GM12878 (cell line): Measurements from ENCODE around the gene RRAS. TPM values are rescaled to one million over a fixed set of nuclear protein-coding genes. Genes with fewer than 3 reads are reported as not detected.
A peak's percentile ranks its signal among the peaks of the same experiment; 100 is the strongest.

Experiments used
- BACH1 ChIP-seq: fragments of 450-650 bp; IDR thresholded peaks from 2 replicates; pipeline ENCODE4 v1.6.1; 2017; ENCODE audit warnings: mild to moderate bottlenecking, borderline replicate concordance
- BMI1 ChIP-seq: fragments of 450-650 bp; IDR thresholded peaks from 2 replicates; pipeline ENCODE4 v1.6.1; 2016; ENCODE audit warnings: mild to moderate bottlenecking, moderate library complexity, borderline replicate concordance
- CREB1 ChIP-seq: IDR thresholded peaks from 2 replicates; pipeline ENCODE4 v1.6.1; 2012; ENCODE audit warnings: low read depth, mild to moderate bottlenecking, inconsistent platforms
- CREM ChIP-seq: IDR thresholded peaks from 2 replicates; pipeline ENCODE4 v1.6.1; 2014; ENCODE audit warnings: antibody characterized with exemption, low read depth
- EED ChIP-seq: sonication (generic); IDR thresholded peaks from 2 replicates; pipeline ENCODE4 v1.6.1; 2016; ENCODE audit warnings: antibody characterized with exemption, low read depth
- ETV6 ChIP-seq, 2 experiments: fragments of 450-650 bp in 1 of 2; IDR thresholded peaks in 1 of 2; conservative IDR thresholded peaks in 1 of 2; 2 replicates each; pipeline ENCODE4 v1.6.1; 2014; ENCODE audit warnings: antibody characterized with exemption in 1 of 2, borderline replicate concordance in 1 of 2, low read depth in 1 of 2, mild to moderate bottlenecking in 1 of 2, moderate library complexity in 1 of 2
- EZH2 ChIP-seq: IDR thresholded peaks from 2 replicates; pipeline ENCODE4 v1.6.1; 2012; ENCODE audit warnings: low read depth, mild to moderate bottlenecking, control low read depth, inconsistent platforms, low read length, borderline replicate concordance; ENCODE audit not compliant: control insufficient read depth
- HSF1 ChIP-seq: fragments of 150-350 bp; IDR thresholded peaks from 2 replicates; pipeline ENCODE4 v1.6.1; 2014; ENCODE audit warnings: mild to moderate bottlenecking, low read depth, low read length
- MAX ChIP-seq: IDR thresholded peaks from 2 replicates; pipeline ENCODE4 v1.6.1; 2012; ENCODE audit warnings: low read depth, low read length, improper control_type of control experiment
- MTA2 ChIP-seq: fragments of 450-650 bp; IDR thresholded peaks from 2 replicates; pipeline ENCODE4 v1.6.1; 2016; ENCODE audit warnings: low read depth, mild to moderate bottlenecking, moderate library complexity
- RELA ChIP-seq: fragments of 450-650 bp; IDR thresholded peaks from 2 replicates; pipeline ENCODE4 v1.8.0; 2014; ENCODE audit warnings: borderline replicate concordance; ENCODE audit not compliant: partially characterized antibody
- SREBF2 ChIP-seq: IDR thresholded peaks from 2 replicates; pipeline ENCODE4 v1.6.1; 2012; ENCODE audit warnings: mild to moderate bottlenecking, low read length
- YBX1 ChIP-seq: fragments of 450-650 bp; IDR thresholded peaks from 2 replicates; pipeline ENCODE4 v1.6.1; 2016; ENCODE audit warnings: antibody characterized with exemption
- ZNF274 ChIP-seq: IDR thresholded peaks from one replicate; pipeline ENCODE4 v1.8.0; 2011; ENCODE audit not compliant: insufficient read length, insufficient read depth
- polyA plus RNA-seq, 11 experiments: library from polyadenylated mRNA; depleted of rRNA in 4 of 11; unstranded in 6 of 11; stranded (reverse) in 5 of 11; fragments of >200 nt; fragmentation: Nextera tagmentation in 4 of 11; fragmentation: Illumina TruSeq in 1 of 11; extraction: Ambion mirVana in 4 of 11; extraction: Trizol in 1 of 11; gene quantifications; 1 replicate in 1 of 11; 2 replicates in 10 of 11; pipeline versions ENCODE4 v1.2.1 to v1.2.3, GENCODE V29; 2011 to 2016; ENCODE audit warnings: inconsistent platforms in 2 of 11, missing spikeins in 2 of 11, low read depth in 1 of 11
- total RNA-seq, 4 experiments: library from RNA; depleted of rRNA in 3 of 4; stranded (reverse); fragments of >200 nt in 3 of 4; fragmentation: Illumina TruSeq in 1 of 4; extraction: Trizol in 1 of 4; gene quantifications; 2 replicates each; pipeline versions ENCODE4 v1.2.1 to v1.2.3, GENCODE V29; 2013 to 2021
- TF ChIP-seq, protein P1 (sequence below): fragments of 450-650 bp; formaldehyde crosslinking; IDR thresholded peaks from 2 replicates; pipeline ENCODE4 v1.4.0; 2022; ENCODE audit warnings: mild to moderate bottlenecking, moderate library complexity
- TF ChIP-seq, protein P2 (sequence below): fragments of 450-650 bp; IDR thresholded peaks from 2 replicates; pipeline ENCODE4 v1.6.1; 2017; ENCODE audit warnings: low read depth, mild to moderate bottlenecking, moderate library complexity
- TF ChIP-seq, protein P3 (sequence below): fragments of 450-650 bp; IDR thresholded peaks from 2 replicates; pipeline ENCODE4 v1.6.1; 2016; ENCODE audit warnings: mild to moderate bottlenecking
- TF ChIP-seq, protein P4 (sequence below): fragments of 450-650 bp; IDR thresholded peaks from 2 replicates; pipeline ENCODE4 v1.6.1; 2017; ENCODE audit warnings: borderline replicate concordance

RRAS gene
- total and polyA plus RNA-seq, 10 of the 15 experiments (the other 5 are each of a cell fraction or from before 2014, with no cell fraction given): 0.24 to 5.8 (median 1.8) TPM

- no peak for TF ChIP-seq CREM
- 0 out of 2 replicates have a peak, but pooled peaks have one; percentile 28 for TF ChIP-seq MTA2
- peak; percentile 90; the same call in 1 of the 2 replicates for TF ChIP-seq MAX
- TF ChIP-seq, protein P1, sequence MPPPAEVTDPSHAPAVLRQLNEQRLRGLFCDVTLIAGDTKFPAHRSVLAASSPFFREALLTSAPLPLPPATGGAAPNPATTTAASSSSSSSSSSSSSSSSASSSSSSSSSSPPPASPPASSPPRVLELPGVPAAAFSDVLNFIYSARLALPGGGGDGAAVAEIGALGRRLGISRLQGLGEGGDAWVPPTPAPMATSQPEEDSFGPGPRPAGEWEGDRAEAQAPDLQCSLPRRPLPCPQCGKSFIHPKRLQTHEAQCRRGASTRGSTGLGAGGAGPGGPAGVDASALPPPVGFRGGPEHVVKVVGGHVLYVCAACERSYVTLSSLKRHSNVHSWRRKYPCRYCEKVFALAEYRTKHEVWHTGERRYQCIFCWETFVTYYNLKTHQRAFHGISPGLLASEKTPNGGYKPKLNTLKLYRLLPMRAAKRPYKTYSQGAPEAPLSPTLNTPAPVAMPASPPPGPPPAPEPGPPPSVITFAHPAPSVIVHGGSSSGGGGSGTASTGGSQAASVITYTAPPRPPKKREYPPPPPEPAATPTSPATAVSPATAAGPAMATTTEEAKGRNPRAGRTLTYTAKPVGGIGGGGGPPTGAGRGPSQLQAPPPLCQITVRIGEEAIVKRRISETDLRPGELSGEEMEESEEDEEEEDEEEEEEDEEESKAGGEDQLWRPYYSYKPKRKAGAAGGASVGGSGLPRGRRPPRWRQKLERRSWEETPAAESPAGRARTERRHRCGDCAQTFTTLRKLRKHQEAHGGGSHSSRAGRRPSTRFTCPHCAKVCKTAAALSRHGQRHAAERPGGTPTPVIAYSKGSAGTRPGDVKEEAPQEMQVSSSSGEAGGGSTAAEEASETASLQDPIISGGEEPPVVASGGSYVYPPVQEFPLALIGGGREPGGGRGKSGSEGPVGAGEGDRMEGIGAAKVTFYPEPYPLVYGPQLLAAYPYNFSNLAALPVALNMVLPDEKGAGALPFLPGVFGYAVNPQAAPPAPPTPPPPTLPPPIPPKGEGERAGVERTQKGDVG (CRISPR knock-in tag): no peak
- TF ChIP-seq, protein P2, sequence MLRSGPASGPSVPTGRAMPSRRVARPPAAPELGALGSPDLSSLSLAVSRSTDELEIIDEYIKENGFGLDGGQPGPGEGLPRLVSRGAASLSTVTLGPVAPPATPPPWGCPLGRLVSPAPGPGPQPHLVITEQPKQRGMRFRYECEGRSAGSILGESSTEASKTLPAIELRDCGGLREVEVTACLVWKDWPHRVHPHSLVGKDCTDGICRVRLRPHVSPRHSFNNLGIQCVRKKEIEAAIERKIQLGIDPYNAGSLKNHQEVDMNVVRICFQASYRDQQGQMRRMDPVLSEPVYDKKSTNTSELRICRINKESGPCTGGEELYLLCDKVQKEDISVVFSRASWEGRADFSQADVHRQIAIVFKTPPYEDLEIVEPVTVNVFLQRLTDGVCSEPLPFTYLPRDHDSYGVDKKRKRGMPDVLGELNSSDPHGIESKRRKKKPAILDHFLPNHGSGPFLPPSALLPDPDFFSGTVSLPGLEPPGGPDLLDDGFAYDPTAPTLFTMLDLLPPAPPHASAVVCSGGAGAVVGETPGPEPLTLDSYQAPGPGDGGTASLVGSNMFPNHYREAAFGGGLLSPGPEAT: no peak
- peak; percentile 25; the same call in 1 of the 2 replicates for TF ChIP-seq YBX1
- TF ChIP-seq, protein P3, sequence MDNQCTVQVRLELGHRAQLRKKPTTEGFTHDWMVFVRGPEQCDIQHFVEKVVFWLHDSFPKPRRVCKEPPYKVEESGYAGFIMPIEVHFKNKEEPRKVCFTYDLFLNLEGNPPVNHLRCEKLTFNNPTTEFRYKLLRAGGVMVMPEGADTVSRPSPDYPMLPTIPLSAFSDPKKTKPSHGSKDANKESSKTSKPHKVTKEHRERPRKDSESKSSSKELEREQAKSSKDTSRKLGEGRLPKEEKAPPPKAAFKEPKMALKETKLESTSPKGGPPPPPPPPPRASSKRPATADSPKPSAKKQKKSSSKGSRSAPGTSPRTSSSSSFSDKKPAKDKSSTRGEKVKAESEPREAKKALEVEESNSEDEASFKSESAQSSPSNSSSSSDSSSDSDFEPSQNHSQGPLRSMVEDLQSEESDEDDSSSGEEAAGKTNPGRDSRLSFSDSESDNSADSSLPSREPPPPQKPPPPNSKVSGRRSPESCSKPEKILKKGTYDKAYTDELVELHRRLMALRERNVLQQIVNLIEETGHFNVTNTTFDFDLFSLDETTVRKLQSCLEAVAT: peak; percentile 87
- TF ChIP-seq ETV6 (conservative IDR thresholded peaks at IDR 0.05 in 1 of 2, IDR thresholded peaks at IDR 0.05 in 1 of 2; ENCODE audit: borderline replicate concordance in 1 of 2, low read depth in 1 of 2): no peak
- peak; percentile 75; the same call in 1 of the 2 replicates for TF ChIP-seq BACH1
- TF ChIP-seq EZH2: no peak
- no peak for TF ChIP-seq RELA
- TF ChIP-seq SREBF2: no peak
- no peak for TF ChIP-seq CREB1
- no peak for TF ChIP-seq ZNF274
- no peak for TF ChIP-seq BMI1
- TF ChIP-seq, protein P4, sequence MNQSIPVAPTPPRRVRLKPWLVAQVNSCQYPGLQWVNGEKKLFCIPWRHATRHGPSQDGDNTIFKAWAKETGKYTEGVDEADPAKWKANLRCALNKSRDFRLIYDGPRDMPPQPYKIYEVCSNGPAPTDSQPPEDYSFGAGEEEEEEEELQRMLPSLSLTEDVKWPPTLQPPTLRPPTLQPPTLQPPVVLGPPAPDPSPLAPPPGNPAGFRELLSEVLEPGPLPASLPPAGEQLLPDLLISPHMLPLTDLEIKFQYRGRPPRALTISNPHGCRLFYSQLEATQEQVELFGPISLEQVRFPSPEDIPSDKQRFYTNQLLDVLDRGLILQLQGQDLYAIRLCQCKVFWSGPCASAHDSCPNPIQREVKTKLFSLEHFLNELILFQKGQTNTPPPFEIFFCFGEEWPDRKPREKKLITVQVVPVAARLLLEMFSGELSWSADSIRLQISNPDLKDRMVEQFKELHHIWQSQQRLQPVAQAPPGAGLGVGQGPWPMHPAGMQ: no peak
- peak; percentile 60; the same call in 1 of the 2 replicates for TF ChIP-seq EED
- TF ChIP-seq HSF1: no peak
These were observed 37.4 kb upstream of the RRAS start, which contains the start of gene PRMT1 (continued) for GRCh38 chr19:49677231-49677900.
